Activated CD8-positive, alpha-beta memory T cell treated with anti-CD3 and anti-CD28 coated beads, Interleukin-2, amount 50 U/mL, for 48 hours (primary cell): ENCODE measurements around the gene NEO1.

Experiments
- DNase-seq: peaks from one replicate; pipeline ENCODE4 v3.0.0-alpha.2; 2020

NEO1 gene

GRCh38 chr15:73051807-73052652, at the start of gene NEO1:
TSS of gene NEO1 (plus strand) at chr15:73052463. CDS start at chr15:73052676, 213 bp downstream.
- peak; percentile 84 for DNase-seq

GRCh38 chr15:73004462-73004861, 47.8 kb upstream of the NEO1 start:
- DNase-seq, result no peak

GRCh38 chr15:73005032-73005431, 47.2 kb upstream of the NEO1 start:
- DNase-seq, result no peak

GRCh38 chr15:73005446-73005845, 46.8 kb upstream of the NEO1 start:
- no peak for DNase-seq

- no peak for DNase-seq
Observed at GRCh38 chr15:73006523-73006922, 45.7 kb upstream of the NEO1 start.

- DNase-seq, result no peak
Observed at GRCh38 chr15:73009066-73010056, 42.9 kb upstream of the NEO1 start.

- no peak for DNase-seq
Observed at GRCh38 chr15:73010154-73011152, 41.8 kb upstream of the NEO1 start.

- no peak for DNase-seq
Observed at GRCh38 chr15:73014904-73015303, 37.4 kb upstream of the NEO1 start.

GRCh38 chr15:73015493-73015892, 36.8 kb upstream of the NEO1 start:
- DNase-seq, result no peak

- DNase-seq, result no peak
Observed at GRCh38 chr15:73017987-73018386, 34.3 kb upstream of the NEO1 start.

- no peak for DNase-seq
Observed at GRCh38 chr15:73019154-73019553, 33.1 kb upstream of the NEO1 start.

GRCh38 chr15:73019601-73020146, 32.6 kb upstream of the NEO1 start:
- DNase-seq, result no peak

GRCh38 chr15:73021139-73021621, 31.1 kb upstream of the NEO1 start:
- no peak for DNase-seq

- no peak for DNase-seq
Observed at GRCh38 chr15:73022161-73022560, 30.1 kb upstream of the NEO1 start.

GRCh38 chr15:73023071-73023470, 29.2 kb upstream of the NEO1 start:
- DNase-seq, result no peak

GRCh38 chr15:73024168-73024567, 28.1 kb upstream of the NEO1 start:
- DNase-seq, result no peak

GRCh38 chr15:73026511-73027054, 25.7 kb upstream of the NEO1 start:
- DNase-seq, result no peak

GRCh38 chr15:73028031-73028430, 24.2 kb upstream of the NEO1 start:
- no peak for DNase-seq

GRCh38 chr15:73028831-73029451, 23.3 kb upstream of the NEO1 start:
- no peak for DNase-seq

- DNase-seq, result no peak
Observed at GRCh38 chr15:73030122-73030679, 22.1 kb upstream of the NEO1 start.

GRCh38 chr15:73031648-73032047, 20.6 kb upstream of the NEO1 start:
- no peak for DNase-seq
